Measurements from ENCODE around the gene DES. TPM values are rescaled to one million over a fixed set of nuclear protein-coding genes. Genes with fewer than 3 reads are reported as not detected.
A peak's percentile ranks its signal among the peaks of the same experiment; 100 is the strongest.

The DES gene
- total RNA-seq, 1 donor from 2014 or later = 182 TPM

DNA sequence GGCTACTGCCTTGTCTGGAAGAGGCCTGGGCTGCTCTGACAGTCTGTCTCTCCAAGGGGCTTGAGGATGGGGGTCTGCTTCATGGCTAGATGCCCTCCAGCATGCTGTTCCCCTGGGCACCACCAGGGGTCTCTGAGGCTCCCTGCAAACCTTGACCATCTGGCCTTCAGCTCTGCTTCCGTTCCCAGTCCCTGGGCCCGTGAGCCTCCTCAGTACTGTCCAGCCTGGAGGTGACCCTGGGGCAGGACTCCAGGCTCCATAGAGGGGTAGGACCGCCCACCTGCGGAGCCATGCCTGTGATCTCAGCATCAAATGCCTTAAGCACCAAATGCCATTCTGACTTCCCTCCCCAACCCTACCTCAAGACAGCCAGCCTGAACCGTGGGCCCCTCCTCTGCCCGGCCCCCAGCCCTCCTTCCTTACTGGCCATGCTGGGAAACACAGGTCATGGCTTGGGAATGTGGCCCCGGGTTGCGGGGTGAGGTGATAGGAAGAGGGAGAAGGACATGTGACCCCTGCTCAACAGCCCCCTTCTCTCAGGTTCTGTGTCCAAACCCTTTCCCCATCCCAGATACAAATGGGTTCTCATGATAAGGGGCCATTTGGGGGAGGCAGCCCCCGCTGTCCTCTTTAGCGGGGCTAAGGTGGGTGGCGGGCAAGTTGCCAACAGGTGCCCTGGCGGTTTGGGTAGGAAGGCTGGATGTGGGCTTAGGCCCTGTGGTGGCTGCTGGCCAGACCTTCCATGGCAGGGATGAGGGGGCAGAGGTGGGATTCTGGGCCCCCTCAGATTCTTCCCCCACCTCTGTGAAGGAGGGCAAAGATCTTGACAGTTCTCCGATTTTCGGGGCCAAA lies 41.5 kb downstream of the DES start:
- intact Hi-C loops (cut with DNase I) = loop anchor here (1.0 to 2.0 kb wide), 3 partner anchors 17 to 39 kb away; partner anchors contain the start of gene GMPPA
- Histone ChIP-seq H3K36me3 (peaks cover 48 to 58% of the 10 kb centered on the region in 2 donors), H3K27ac (peak overlapping the region; percentile 91 to 94), H3K4me3 (peak overlapping the region in 1 of 2 donors; percentile 42), H3K9me3 (no peaks in the 10 kb centered on the region), H3K4me1 (peaks cover 35 to 63% of the 10 kb centered on the region in 2 donors), H3K27me3 (no peaks in the 10 kb centered on the region)
- TF ChIP-seq CTCF (IDR thresholded peaks at IDR 0.05) = peak; percentile 74 to 90 (median 84)
- DNase-seq (ENCODE audit: low spot score in 2 of 2) = peak in 1 of 2 donors; percentile 87

DNA sequence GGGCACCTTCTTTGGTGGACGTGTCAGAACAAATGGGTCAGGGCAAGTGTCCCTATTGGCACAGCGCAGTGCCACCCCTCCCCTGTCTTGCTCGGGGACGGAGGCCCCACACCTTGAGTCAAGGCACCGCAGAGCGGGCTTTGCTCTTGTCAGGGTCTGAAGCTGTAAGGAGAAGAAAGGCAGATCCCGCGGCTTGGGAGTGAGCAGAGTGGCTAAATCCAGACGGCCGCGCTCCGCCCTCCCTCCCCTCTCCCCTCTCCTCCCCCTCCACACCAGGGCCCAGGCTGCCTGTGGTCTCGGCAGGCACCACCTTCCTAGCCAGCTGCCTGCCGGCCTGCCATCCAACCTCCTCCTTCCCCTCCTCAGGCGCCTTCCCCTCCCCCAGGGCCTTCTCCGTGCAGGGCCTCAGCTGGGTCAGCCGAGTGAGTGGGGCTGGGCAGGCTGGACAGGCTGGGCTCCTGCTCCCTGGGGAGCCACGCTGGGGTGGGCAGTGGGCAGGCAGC lies 42.3 kb downstream of the DES start:
- Histone ChIP-seq H3K4me1 (peaks cover 35 to 61% of the 10 kb centered on the region in 2 donors), H3K36me3 (peaks cover 52 to 60% of the 10 kb centered on the region in 2 donors), H3K9me3 (no peaks in the 10 kb centered on the region), H3K4me3 (peak overlapping the region; percentile 32 to 42), H3K27me3 (no peaks in the 10 kb centered on the region), H3K27ac (peak overlapping the region; percentile 91 to 94)
- no peak for TF ChIP-seq CTCF (IDR thresholded peaks at IDR 0.05)
- peak; percentile 90 to 96 for DNase-seq (ENCODE audit: low spot score in 2 of 2)
- intact Hi-C loops (cut with DNase I) = loop anchor here (2.0 kb wide), 2 partner anchors 16 to 30 kb away; no protein-coding TSS in a partner anchor

DNA sequence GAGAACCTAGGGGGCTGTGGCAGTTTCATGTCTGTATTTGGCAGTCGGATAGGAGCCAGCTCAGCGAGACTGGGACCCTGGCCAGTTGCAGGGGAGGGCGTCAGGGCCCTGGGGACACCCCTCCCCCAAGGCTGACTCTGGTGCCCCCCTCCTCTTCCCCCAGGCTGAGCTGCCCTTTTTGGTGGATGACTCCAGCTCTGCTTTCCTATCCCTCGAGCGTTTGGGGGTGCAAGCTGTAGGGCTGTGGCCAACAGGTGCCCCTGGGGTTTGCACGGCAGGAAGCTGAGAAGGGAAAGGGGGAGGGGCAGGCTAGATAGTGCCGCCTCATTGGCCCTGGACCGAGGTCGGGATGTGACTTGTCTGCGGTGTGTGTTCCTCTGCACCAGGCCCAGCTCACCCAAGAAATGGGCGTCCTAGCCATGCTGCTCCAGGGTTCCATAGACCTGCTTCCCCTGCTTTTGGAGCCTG lies 42.9 kb downstream of the DES start:
- peak; percentile 46 to 89 for DNase-seq (ENCODE audit: low spot score in 2 of 2)
- Histone ChIP-seq H3K36me3 (peaks cover 51 to 60% of the 10 kb centered on the region in 2 donors), H3K27ac (peak overlapping the region; percentile 91 to 94), H3K27me3 (no peaks in the 10 kb centered on the region), H3K4me3 (peak overlapping the region; percentile 32 to 42), H3K4me1 (peaks cover 35 to 63% of the 10 kb centered on the region in 2 donors), H3K9me3 (no peaks in the 10 kb centered on the region)
- intact Hi-C loops (cut with DNase I) = loop anchor here (2.0 kb wide), 2 partner anchors 16 to 30 kb away; no protein-coding TSS in a partner anchor
- no peak for TF ChIP-seq CTCF (IDR thresholded peaks at IDR 0.05)

- Histone ChIP-seq H3K27ac (peak overlapping the region; percentile 91 to 94), H3K4me3 (peak overlapping the region in 1 of 2 donors; percentile 42), H3K36me3 (peaks cover 50 to 63% of the 10 kb centered on the region in 2 donors)
Observed at GRCh38 chr2:219461669-219462068, 43.5 kb downstream of the DES start.

More at GRCh38 chr2:219461669-219462068, 43.5 kb downstream of the DES start:
- H3K27me3 ChIP-seq = no peaks in the 10 kb centered on the region
- intact Hi-C loops (cut with DNase I) = loop anchor here (2.0 kb wide), 2 partner anchors 15 to 31 kb away; no protein-coding TSS in a partner anchor
- TF ChIP-seq CTCF (IDR thresholded peaks at IDR 0.05) = no peak
- no peak for DNase-seq (ENCODE audit: low spot score in 2 of 2)
- peaks cover 35 to 64% of the 10 kb centered on the region in 2 donors for H3K4me1 ChIP-seq
- no peaks in the 10 kb centered on the region for H3K9me3 ChIP-seq
